Measurements from ENCODE around the gene CIAPIN1. TPM values are rescaled to one million over a fixed set of nuclear protein-coding genes. Genes with fewer than 3 reads are reported as not detected.

CIAPIN1 gene
- total RNA-seq, 2 donors from 2014 or later, result 18.1 to 25.0 TPM

GRCh38 chr16:57482845-57483545 lies 35.8 kb upstream of the CIAPIN1 start:
- no peak for ATAC-seq (ENCODE audit: insufficient number of reproducible peaks, low FRiP score, low read depth)
- no peaks in the 10 kb centered on the region for H3K9me3 ChIP-seq
- no peaks in the 10 kb centered on the region for H3K27me3 ChIP-seq (replicated peaks; ENCODE audit: insufficient read depth)
- H3K36me3 ChIP-seq, result no peaks in the 10 kb centered on the region
- no peak overlapping the region for H3K27ac ChIP-seq
- TF ChIP-seq CTCF (IDR thresholded peaks at IDR 0.05), result no peak
- no peak overlapping the region for H3K4me3 ChIP-seq
- peaks cover 21 to 67% of the 10 kb centered on the region in 2 donors for H3K4me1 ChIP-seq (ENCODE audit: control insufficient read depth in 1 of 2, low read depth in 2 of 2)
- no peak for DNase-seq (ENCODE audit: low spot score)

GRCh38 chr16:57481421-57481820 lies 34.2 kb upstream of the CIAPIN1 start:
- TF ChIP-seq CTCF (IDR thresholded peaks at IDR 0.05), result no peak
- peak overlapping the region; percentile 79 to 83 for H3K27ac ChIP-seq
- no peaks in the 10 kb centered on the region for H3K27me3 ChIP-seq (replicated peaks; ENCODE audit: insufficient read depth)
- H3K4me3 ChIP-seq, result no peak overlapping the region
- no peaks in the 10 kb centered on the region for H3K9me3 ChIP-seq
- ATAC-seq (ENCODE audit: insufficient number of reproducible peaks, low FRiP score, low read depth) (no peak), DNase-seq (ENCODE audit: low spot score) (no peak)
- no peaks in the 10 kb centered on the region for H3K36me3 ChIP-seq
- H3K4me1 ChIP-seq (ENCODE audit: control insufficient read depth in 1 of 2, low read depth in 2 of 2), result peaks cover 23 to 69% of the 10 kb centered on the region in 2 donors

- Histone ChIP-seq H3K36me3 (no peaks in the 10 kb centered on the region), H3K9me3 (no peaks in the 10 kb centered on the region), H3K4me1 (ENCODE audit: control insufficient read depth in 1 of 2, low read depth in 2 of 2) (peaks cover 23 to 75% of the 10 kb centered on the region in 2 donors), H3K27ac (peak overlapping the region; percentile 79 to 83), H3K27me3 (replicated peaks; ENCODE audit: insufficient read depth) (no peaks in the 10 kb centered on the region), H3K4me3 (no peak overlapping the region)
- DNase-seq (ENCODE audit: low spot score) (no peak), ATAC-seq (ENCODE audit: insufficient number of reproducible peaks, low FRiP score, low read depth) (no peak)
- TF ChIP-seq CTCF (IDR thresholded peaks at IDR 0.05), result no peak
Observed at GRCh38 chr16:57480754-57481230, 33.6 kb upstream of the CIAPIN1 start.

GRCh38 chr16:57479976-57480753 lies 33.0 kb upstream of the CIAPIN1 start:
- Histone ChIP-seq H3K4me3 (peak overlapping the region; percentile 74), H3K4me1 (ENCODE audit: control insufficient read depth in 1 of 2, low read depth in 2 of 2) (peaks cover 23 to 69% of the 10 kb centered on the region in 2 donors), H3K27me3 (replicated peaks; ENCODE audit: insufficient read depth) (no peaks in the 10 kb centered on the region), H3K9me3 (no peaks in the 10 kb centered on the region), H3K27ac (peak overlapping the region; percentile 79 to 83), H3K36me3 (peaks cover 2% of the 10 kb centered on the region)
- no peak for TF ChIP-seq CTCF (IDR thresholded peaks at IDR 0.05)
- DNase-seq (ENCODE audit: low spot score), result no peak
- peak; percentile 10 for ATAC-seq (ENCODE audit: insufficient number of reproducible peaks, low FRiP score, low read depth)
